Trophoblast cell (in vitro differentiated cells and primary cell): ENCODE measurements around the gene KMT2C.
A peak's percentile ranks its signal among the peaks of the same experiment; 100 is the strongest.
"Not testable (repeated sequence)": the region's sequence is repeated elsewhere in the genome, so short reads cannot be mapped to it uniquely, and the experiment has no call there.

Experiments used
- DNase-seq, 2 donors: peaks; one replicate each; pipeline ENCODE4 v3.0.0-alpha.2; 2016
- H2AFZ ChIP-seq: 2 replicates; pipeline ENCODE4 v1.6.1; 2013; ENCODE audit warnings: low read length, moderate library complexity, mild to moderate bottlenecking; ENCODE audit not compliant: insufficient read depth, poor library complexity
- H2AK5ac ChIP-seq: 2 replicates; pipeline ENCODE4 v1.6.1; 2013; ENCODE audit warnings: mild to moderate bottlenecking, low read length
- H2BK120ac ChIP-seq: 2 replicates; pipeline ENCODE4 v1.6.1; 2013; ENCODE audit warnings: low read length, mild to moderate bottlenecking, moderate library complexity; ENCODE audit not compliant: insufficient read depth, poor library complexity
- H2BK12ac ChIP-seq: 2 replicates; pipeline ENCODE4 v1.6.1; 2013; ENCODE audit warnings: mild to moderate bottlenecking, low read length, moderate library complexity
- H2BK5ac ChIP-seq: 2 replicates; pipeline ENCODE4 v1.6.1; 2013; ENCODE audit warnings: low read length, low read depth, moderate library complexity, mild to moderate bottlenecking; ENCODE audit not compliant: poor library complexity
- H3K14ac ChIP-seq: 2 replicates; pipeline ENCODE4 v1.6.1; 2013; ENCODE audit warnings: mild to moderate bottlenecking, low read length
- H3K18ac ChIP-seq: 2 replicates; pipeline ENCODE4 v1.6.1; 2013; ENCODE audit warnings: mild to moderate bottlenecking, low read length
- H3K23ac ChIP-seq: 2 replicates; pipeline ENCODE4 v1.6.1; 2013; ENCODE audit warnings: low read length
- H3K27ac ChIP-seq: 2 replicates; pipeline ENCODE4 v1.5.1; 2013; ENCODE audit warnings: low read depth, mild to moderate bottlenecking, inconsistent platforms, low read length, moderate library complexity
- H3K27me3 ChIP-seq: 2 replicates; pipeline ENCODE4 v1.6.1; 2013; ENCODE audit warnings: inconsistent platforms, mild to moderate bottlenecking, low read length, moderate library complexity; ENCODE audit not compliant: insufficient read depth
- H3K36me3 ChIP-seq, 2 experiments: 1 replicate in 1 of 2; 2 replicates in 1 of 2; pipeline ENCODE4 v1.6.1; 2013; ENCODE audit warnings: low read length in 2 of 2, mild to moderate bottlenecking in 2 of 2, moderate library complexity in 1 of 2; ENCODE audit not compliant: insufficient read depth in 2 of 2, control insufficient read depth in 1 of 2
- H3K4ac ChIP-seq: 2 replicates; pipeline ENCODE4 v1.6.1; 2013; ENCODE audit warnings: low read depth, mild to moderate bottlenecking, low read length, moderate library complexity
- H3K4me1 ChIP-seq, 2 experiments: 1 replicate in 1 of 2; 2 replicates in 1 of 2; pipeline ENCODE4 v1.6.1; 2013; ENCODE audit warnings: low read length in 2 of 2, mild to moderate bottlenecking in 2 of 2, moderate library complexity in 1 of 2; ENCODE audit not compliant: insufficient read depth in 2 of 2, control insufficient read depth in 1 of 2
- H3K4me2 ChIP-seq: 2 replicates; pipeline ENCODE4 v1.6.1; 2013; ENCODE audit warnings: inconsistent platforms, mild to moderate bottlenecking, low read length, moderate library complexity
- H3K4me3 ChIP-seq: 2 replicates; pipeline ENCODE4 v1.5.1; 2013; ENCODE audit warnings: mild to moderate bottlenecking, low read depth, low read length, inconsistent platforms
- H3K79me1 ChIP-seq: one replicate; pipeline ENCODE4 v1.6.1; 2013; ENCODE audit warnings: low read length
- H3K79me2 ChIP-seq: 2 replicates; pipeline ENCODE4 v1.6.1; 2013; ENCODE audit warnings: low read length, mild to moderate bottlenecking; ENCODE audit not compliant: control insufficient read depth, insufficient read depth, poor library complexity
- H3K9ac ChIP-seq: 2 replicates; pipeline ENCODE4 v1.6.1; 2013; ENCODE audit warnings: mild to moderate bottlenecking, low read length
- H3K9me3 ChIP-seq: 2 replicates; pipeline ENCODE4 v1.6.1; 2013; ENCODE audit warnings: low read depth, mild to moderate bottlenecking, control low read depth, inconsistent platforms, low read length; ENCODE audit not compliant: insufficient read depth
- H4K12ac ChIP-seq: 2 replicates; pipeline ENCODE4 v1.6.1; 2013; ENCODE audit warnings: low read depth, mild to moderate bottlenecking, low read length, moderate library complexity
- H4K8ac ChIP-seq: 2 replicates; pipeline ENCODE4 v1.6.1; 2013; ENCODE audit warnings: low read depth, mild to moderate bottlenecking, low read length, moderate library complexity
- H4K91ac ChIP-seq: one replicate; pipeline ENCODE4 v1.6.1; 2013; ENCODE audit warnings: low read depth, mild to moderate bottlenecking, low read length, moderate library complexity
- WGBS: extraction: QIAGEN DNeasy Blood & Tissue Kit; methylation state at CpG from one replicate; pipeline ENCODE4 v1.1.7; 2013; ENCODE audit warnings: missing lambda C conversion rate; ENCODE audit not compliant: insufficient read length, insufficient coverage; ENCODE audit errors: extremely low coverage; 5-methylcytosine and 5-hydroxymethylcytosine counted together

KMT2C gene

DNA sequence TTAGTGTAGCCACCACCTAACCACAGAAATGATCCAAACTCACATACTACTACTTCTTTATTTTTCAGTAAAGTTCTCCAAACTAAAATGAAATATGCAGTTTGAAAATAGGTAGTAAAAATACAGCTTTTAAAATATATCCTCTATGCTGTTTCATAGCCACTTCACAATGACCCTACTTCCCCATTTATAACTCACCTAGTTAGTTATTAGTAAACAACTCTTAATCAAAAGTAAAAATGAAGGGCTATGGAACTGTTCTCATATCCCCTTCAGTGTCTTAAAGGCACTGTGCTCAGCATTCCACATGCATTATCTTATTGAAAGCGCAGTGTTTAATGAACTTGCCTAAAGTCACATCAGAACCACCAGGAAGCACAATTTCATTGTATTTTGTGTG lies 43.5 kb downstream of the KMT2C start:
- no peak overlapping the region for H4K8ac ChIP-seq
- no peaks in the 10 kb centered on the region for H3K27me3 ChIP-seq
- no peaks in the 10 kb centered on the region for H3K36me3 ChIP-seq
- no peak overlapping the region for H3K14ac ChIP-seq
- DNase-seq: no peak
- H3K4me1 ChIP-seq: peaks cover 0 to 3% of the 10 kb centered on the region in 2 experiments
- H4K91ac ChIP-seq: no peak overlapping the region
- no peak overlapping the region for H2BK5ac ChIP-seq
- no peak overlapping the region for H4K12ac ChIP-seq
- H3K9me3 ChIP-seq: peaks cover 2% of the 10 kb centered on the region
- H2AK5ac ChIP-seq: no peak overlapping the region
- no peak overlapping the region for H3K9ac ChIP-seq
- H3K79me1 ChIP-seq: no peaks in the 10 kb centered on the region
- WGBS: no CpG with 5 or more reads among the region's 1 CpG
- H3K27ac ChIP-seq: no peak overlapping the region
- H3K4me3 ChIP-seq: no peak overlapping the region
- H3K23ac ChIP-seq: no peak overlapping the region
- H2AFZ ChIP-seq: no peak overlapping the region
- H3K4ac ChIP-seq: peak overlapping the region; percentile 4
- H2BK12ac ChIP-seq: no peak overlapping the region
- H3K4me2 ChIP-seq: no peak overlapping the region
- H3K18ac ChIP-seq: no peak overlapping the region
- peaks cover 9% of the 10 kb centered on the region for H3K79me2 ChIP-seq
- H2BK120ac ChIP-seq: no peak overlapping the region

DNA sequence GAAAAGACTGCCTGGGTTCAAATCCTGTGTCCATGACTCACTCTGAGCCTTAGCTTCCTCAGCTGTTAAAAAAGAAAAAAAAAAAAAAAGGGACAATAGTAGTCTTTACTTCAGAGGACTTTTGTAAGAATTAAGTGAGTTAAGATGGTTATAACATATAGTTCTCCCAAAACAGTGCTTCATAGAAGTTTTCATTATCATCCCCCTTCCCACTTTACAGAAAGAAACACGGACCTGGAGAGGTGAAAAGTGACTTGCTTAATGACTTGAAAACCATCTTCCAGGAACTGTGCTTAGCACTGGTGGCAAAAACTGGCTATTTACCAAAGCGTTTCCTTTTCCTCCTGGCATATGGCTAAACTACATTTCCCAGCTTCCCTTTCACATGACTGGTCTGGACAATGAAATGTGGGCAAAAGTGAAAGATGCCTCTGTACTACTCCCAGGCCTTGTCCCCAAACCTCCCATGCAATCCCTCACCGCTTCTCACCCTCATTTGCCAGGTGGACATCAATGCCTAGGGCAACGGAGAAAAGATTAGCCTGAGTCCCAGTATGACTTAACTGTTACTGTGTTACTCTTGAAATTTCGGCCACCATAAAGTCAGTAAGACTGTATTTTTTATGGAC lies 49.6 kb downstream of the KMT2C start:
- H2BK12ac ChIP-seq, H3K14ac ChIP-seq, H3K4me3 ChIP-seq, H3K4me1 ChIP-seq, H2BK5ac ChIP-seq, H4K8ac ChIP-seq, H3K18ac ChIP-seq, H3K79me2 ChIP-seq, H3K36me3 ChIP-seq, H2AFZ ChIP-seq, H3K27ac ChIP-seq, H3K4me2 ChIP-seq, H2BK120ac ChIP-seq, H4K12ac ChIP-seq, H3K9ac ChIP-seq, H3K79me1 ChIP-seq, H2AK5ac ChIP-seq, H3K4ac ChIP-seq, H3K27me3 ChIP-seq, H3K23ac ChIP-seq, DNase-seq, H3K9me3 ChIP-seq, H4K91ac ChIP-seq: not testable (repeated sequence)
- WGBS: no CpG with 5 or more reads among the region's 5 CpGs

DNA sequence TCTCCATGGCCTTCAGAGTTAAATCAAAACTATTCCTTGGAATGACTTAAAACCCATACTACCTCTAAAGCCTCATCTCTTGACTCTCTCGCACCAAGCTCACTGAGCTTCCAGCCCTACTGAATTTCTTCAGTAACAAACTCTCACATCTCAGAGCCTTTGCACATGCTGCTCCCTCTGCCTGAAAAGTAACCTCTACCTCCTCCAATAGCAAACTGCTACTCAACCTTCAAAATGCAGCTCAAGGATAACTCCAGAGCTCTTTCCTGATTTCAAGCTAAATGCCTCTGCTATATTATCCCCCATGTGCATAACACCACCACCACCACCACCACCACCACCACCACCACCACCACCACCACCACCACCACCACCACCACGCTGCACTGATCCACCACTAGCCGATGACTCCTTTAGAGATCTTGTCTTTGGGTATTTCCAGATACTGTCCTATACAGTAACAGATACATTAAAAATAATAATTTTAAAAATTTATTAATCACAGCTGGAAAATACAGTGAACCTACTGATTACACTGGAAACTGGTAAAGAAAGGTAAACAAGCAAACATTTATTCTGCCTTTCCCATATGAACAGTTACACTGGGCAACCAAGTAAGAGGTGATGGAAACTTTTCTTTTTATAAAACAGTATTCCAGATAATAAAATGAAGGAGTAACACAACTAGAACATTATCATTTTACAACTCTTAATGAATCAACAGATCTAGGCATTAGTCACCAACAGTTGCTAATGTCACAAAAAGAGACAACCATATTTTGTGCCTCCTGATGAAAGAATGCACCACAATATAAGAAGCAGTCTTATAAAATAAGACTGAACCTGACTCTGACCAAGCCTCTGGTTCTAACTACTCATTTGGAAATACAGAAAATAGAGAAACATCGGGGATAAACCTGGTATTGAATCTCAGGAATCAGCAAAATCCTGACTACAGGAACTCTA lies 51.3 kb downstream of the KMT2C start:
- not testable (repeated sequence) for H3K18ac ChIP-seq, H4K12ac ChIP-seq, H4K8ac ChIP-seq, H3K4me1 ChIP-seq, H3K27me3 ChIP-seq, H2BK5ac ChIP-seq, H2AK5ac ChIP-seq, H2BK120ac ChIP-seq, H2BK12ac ChIP-seq, H3K79me1 ChIP-seq, H3K9me3 ChIP-seq, H3K9ac ChIP-seq, H3K14ac ChIP-seq, H3K27ac ChIP-seq, H3K23ac ChIP-seq, H4K91ac ChIP-seq, H3K79me2 ChIP-seq, H2AFZ ChIP-seq, H3K36me3 ChIP-seq, H3K4me2 ChIP-seq, H3K4ac ChIP-seq, DNase-seq, H3K4me3 ChIP-seq
- no CpG with 5 or more reads among the region's 4 CpGs for WGBS

DNA sequence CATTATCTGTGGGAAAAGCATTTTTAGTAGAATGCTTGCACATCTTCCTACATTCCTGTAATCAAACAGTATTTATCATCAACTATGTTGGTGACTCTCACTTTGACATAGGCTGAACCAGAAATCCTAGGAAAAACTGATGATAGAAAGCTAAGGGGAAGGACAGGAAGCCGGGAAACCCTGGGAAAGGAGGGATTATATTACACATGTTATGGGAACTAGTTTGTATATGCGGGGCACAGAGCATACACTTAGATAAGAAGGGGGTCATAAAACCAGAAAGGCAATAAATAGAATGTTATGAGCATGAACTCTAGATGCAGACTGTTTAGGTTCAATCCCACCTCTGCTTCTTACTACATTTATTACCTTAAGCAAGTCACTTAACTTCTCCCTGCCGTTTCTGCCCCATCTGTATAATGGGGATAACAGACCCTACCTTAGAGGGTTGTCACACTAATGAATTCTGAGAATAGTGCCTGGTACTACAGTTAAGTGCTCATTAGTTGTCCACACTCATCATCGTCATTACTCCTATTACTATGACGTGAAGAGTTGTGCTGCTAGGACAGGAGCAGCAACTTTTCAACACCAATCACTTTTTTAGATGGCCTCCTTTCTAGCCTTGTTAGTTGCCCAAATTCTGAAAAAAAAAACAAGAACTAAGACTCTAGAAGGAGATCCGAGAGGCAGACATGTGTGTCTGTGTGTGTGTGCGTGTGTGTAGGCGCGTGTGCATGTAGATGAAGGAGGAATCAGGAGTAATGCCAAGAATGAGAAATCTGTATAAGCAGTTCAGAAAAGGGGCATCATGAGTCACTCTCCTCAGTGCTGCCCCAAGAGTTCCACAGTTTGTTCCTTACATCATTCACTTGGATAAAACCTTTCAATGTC lies 52.2 kb downstream of the KMT2C start:
- no peak overlapping the region for H4K8ac ChIP-seq
- no peak overlapping the region for H3K18ac ChIP-seq
- H3K4me2 ChIP-seq: no peak overlapping the region
- peak in 1 of 2 donors; percentile 28 for DNase-seq
- peaks cover 6% of the 10 kb centered on the region for H3K9me3 ChIP-seq
- H3K4me3 ChIP-seq: no peak overlapping the region
- H2BK120ac ChIP-seq: no peak overlapping the region
- H3K79me1 ChIP-seq: no peaks in the 10 kb centered on the region
- WGBS: no CpG with 5 or more reads among the region's 9 CpGs
- no peak overlapping the region for H2AK5ac ChIP-seq
- H2BK12ac ChIP-seq: no peak overlapping the region
- peaks cover 0 to 2% of the 10 kb centered on the region in 2 experiments for H3K4me1 ChIP-seq
- H3K23ac ChIP-seq: no peak overlapping the region
- no peak overlapping the region for H3K9ac ChIP-seq
- no peak overlapping the region for H2AFZ ChIP-seq
- H2BK5ac ChIP-seq: no peak overlapping the region
- H3K27me3 ChIP-seq: no peaks in the 10 kb centered on the region
- H3K79me2 ChIP-seq: peaks cover 3% of the 10 kb centered on the region
- H4K91ac ChIP-seq: no peak overlapping the region
- no peak overlapping the region for H4K12ac ChIP-seq
- no peaks in the 10 kb centered on the region for H3K36me3 ChIP-seq
- no peak overlapping the region for H3K4ac ChIP-seq
- H3K27ac ChIP-seq: no peak overlapping the region
- no peak overlapping the region for H3K14ac ChIP-seq
